ENCODE results near the gene VAV3.
"Not testable (repeated sequence)": the region's sequence is repeated elsewhere in the genome, so short reads cannot be mapped to it uniquely, and the experiment has no call there.

The VAV3 gene

GRCh38 chr1:107786203-107786845 lies 178.7 kb downstream of the VAV3 start:
- DNase-seq, result no peak
- in situ Hi-C loops (cut with HindIII; ENCODE audit: low pct_ligation_motif_present, low pct_unique_long_range_greater_than_20kb, low sequenced_read_pairs), result no loop called here

DNA sequence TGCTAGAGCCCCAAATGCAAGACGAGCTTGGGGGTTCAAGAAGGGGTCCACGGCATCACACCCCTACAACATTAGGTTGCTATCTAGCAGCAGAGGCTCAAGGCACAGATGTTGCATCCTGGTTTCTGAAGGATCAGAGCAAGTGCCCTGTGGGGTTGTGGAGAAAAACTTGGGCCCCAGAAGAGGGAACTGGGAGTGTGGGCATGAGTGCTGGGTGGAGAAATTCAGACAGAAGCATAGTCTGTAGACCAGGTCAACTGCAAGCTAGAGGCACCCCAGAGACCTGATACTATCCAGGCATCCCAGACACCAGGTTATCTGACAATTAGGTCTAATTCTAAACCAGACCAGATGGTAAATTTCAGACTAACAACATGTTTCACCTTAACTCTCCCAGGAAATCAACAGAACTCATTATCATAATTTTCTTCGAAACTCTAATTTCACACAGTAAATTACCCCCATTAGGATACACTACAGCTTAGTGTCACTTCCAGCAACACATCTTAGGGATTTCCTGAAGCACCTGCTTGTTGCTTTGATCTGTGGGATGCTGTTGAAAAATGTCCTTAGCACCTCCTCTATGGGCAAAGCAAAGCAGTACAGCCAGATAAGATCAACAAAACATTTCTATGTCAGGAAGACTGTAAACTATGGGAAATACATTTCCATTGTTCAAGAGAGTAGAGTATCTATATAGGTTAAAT lies 179.3 kb downstream of the VAV3 start:
- in situ Hi-C loops (cut with HindIII; ENCODE audit: low pct_ligation_motif_present, low pct_unique_long_range_greater_than_20kb, low sequenced_read_pairs), result no loop called here
- DNase-seq, result no peak

DNA sequence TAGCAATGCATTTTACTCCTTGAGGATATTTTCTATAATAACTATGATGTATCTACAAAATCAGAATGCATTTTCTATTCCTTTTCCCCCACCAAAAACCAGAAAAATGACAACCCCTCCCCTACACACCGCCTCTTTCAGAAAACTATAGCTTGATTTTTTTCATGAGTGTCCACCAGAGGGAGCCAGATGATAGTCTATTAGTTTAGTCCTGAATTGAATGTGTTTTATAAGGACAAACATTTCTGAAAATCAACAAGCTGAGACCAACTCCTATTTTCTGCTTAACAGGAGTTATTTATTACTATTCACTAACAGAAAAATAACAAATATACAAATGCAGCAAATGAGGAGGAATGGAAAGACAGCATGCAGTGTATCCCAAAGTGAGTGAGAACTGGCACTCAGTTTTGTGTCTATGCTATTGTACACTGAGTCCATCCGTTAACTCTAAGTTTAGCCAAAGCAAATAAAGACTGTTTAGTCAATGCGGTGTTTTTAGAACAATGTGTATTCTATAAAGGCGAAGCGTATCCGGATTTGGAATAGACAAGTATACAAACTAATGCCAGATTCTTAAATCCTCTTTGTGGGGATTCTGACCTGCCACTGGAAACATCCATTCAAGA lies 182.6 kb downstream of the VAV3 start:
- peak; percentile 45 for DNase-seq
- in situ Hi-C loops (cut with HindIII; ENCODE audit: low pct_ligation_motif_present, low pct_unique_long_range_greater_than_20kb, low sequenced_read_pairs), result no loop called here

- DNase-seq, result no peak
- in situ Hi-C loops (cut with HindIII; ENCODE audit: low pct_ligation_motif_present, low pct_unique_long_range_greater_than_20kb, low sequenced_read_pairs), result no loop called here
Observed at GRCh38 chr1:107781245-107781644, 183.7 kb downstream of the VAV3 start.

- DNase-seq, result no peak
- in situ Hi-C loops (cut with HindIII; ENCODE audit: low pct_ligation_motif_present, low pct_unique_long_range_greater_than_20kb, low sequenced_read_pairs), result no loop called here
Observed at GRCh38 chr1:107777664-107778047, 187.3 kb downstream of the VAV3 start.

GRCh38 chr1:107776900-107777663 lies 187.9 kb downstream of the VAV3 start:
- no peak for DNase-seq
- in situ Hi-C loops (cut with HindIII; ENCODE audit: low pct_ligation_motif_present, low pct_unique_long_range_greater_than_20kb, low sequenced_read_pairs), result no loop called here

DNA sequence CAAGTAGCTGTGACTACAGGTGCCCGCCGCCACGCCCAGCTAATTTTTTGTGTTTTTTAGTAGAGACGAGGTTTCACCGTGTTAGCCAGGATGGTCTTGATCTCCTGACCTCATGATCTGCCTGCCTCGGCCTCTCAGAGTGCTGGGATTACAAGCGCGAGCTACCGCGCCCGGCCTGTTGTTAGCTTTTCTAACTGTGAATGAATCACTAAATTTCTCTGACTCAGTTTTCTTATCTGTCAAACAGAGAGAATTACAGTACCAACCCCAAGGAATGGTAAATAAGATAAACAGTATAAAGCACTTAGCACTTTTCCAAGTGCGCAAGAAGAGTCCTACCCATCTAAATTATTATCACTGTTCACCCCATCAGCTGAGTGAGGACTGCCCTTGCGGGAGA lies 193.6 kb downstream of the VAV3 start:
- in situ Hi-C loops (cut with HindIII; ENCODE audit: low pct_ligation_motif_present, low pct_unique_long_range_greater_than_20kb, low sequenced_read_pairs), result no loop called here
- DNase-seq, result no peak

DNA sequence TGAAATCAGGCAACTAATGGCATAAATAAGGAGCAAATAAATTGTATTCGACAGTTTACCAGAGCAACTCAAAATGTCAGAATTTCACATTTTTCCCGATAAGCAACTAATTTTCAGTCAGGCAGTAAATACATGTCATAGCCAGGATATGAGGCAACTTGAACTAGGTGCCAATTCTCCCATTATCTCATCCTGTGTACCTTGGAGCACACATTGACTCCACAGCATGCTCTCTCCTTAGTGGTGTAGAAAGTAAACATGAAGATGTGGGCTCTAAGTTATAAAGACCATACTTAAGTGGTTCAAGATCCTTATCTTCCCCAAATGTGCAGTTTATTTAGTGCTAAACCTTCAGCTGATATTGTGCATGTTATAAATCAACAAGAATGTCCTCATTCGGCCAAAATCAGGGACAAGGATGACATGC lies 197.8 kb downstream of the VAV3 start:
- in situ Hi-C loops (cut with HindIII; ENCODE audit: low pct_ligation_motif_present, low pct_unique_long_range_greater_than_20kb, low sequenced_read_pairs), result no loop called here
- no peak for DNase-seq

- in situ Hi-C loops (cut with HindIII; ENCODE audit: low pct_ligation_motif_present, low pct_unique_long_range_greater_than_20kb, low sequenced_read_pairs), result no loop called here
- DNase-seq, result no peak
Observed at GRCh38 chr1:107766533-107766932, 198.4 kb downstream of the VAV3 start.

- in situ Hi-C loops (cut with HindIII; ENCODE audit: low pct_ligation_motif_present, low pct_unique_long_range_greater_than_20kb, low sequenced_read_pairs), result no loop called here
- DNase-seq, result no peak
Observed at GRCh38 chr1:107762751-107763390, 202.1 kb downstream of the VAV3 start.

GRCh38 chr1:107760065-107760464 lies 204.9 kb downstream of the VAV3 start:
- in situ Hi-C loops (cut with HindIII; ENCODE audit: low pct_ligation_motif_present, low pct_unique_long_range_greater_than_20kb, low sequenced_read_pairs), result no loop called here
- no peak for DNase-seq

DNA sequence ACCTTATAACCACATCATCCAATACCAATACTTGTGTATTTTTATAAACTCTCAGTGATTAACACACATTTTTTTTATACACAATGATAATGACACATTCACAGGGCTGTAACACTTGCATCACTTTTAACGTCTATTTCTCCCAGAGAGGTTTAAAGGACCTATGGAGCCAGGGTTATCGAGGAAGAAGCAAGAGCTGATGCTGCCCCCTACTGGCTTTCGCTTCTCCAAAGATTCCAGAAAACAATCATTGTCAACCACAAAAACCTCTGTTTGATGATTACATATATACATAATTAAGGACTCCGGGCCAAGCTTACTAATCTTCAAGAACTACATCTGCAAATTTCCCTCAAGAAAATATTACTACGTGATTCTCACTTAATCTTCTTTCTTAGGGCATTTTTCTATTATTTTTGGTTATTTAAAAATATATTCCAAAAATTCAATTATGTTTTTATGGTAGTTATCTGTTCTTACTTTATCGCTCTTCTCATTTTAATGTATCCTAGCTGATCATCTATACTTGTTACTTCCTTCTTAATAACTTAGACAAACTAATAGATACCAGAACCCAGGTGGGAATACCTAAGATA lies 214.5 kb downstream of the VAV3 start:
- in situ Hi-C loops (cut with HindIII; ENCODE audit: low pct_ligation_motif_present, low pct_unique_long_range_greater_than_20kb, low sequenced_read_pairs), result no loop called here
- peak; percentile 70 for DNase-seq

DNA sequence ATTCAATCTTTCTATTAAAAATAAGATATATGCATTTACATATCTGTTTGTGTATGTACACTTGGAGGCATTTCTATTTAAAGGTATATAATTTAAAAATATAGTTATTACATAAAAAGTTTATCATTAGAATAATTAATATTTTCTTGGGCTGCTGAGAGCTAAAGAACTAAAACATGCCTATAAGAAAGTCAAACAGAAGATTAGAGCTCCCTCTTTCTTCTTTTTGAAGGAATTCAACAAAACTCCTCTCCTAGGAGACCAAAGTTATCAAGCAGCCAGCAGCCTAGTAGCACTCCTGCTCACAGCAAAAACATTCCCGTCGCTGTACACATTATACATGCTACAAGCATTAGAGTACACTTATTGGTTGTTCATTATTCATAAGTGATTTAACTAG lies 216.4 kb downstream of the VAV3 start:
- in situ Hi-C loops (cut with HindIII; ENCODE audit: low pct_ligation_motif_present, low pct_unique_long_range_greater_than_20kb, low sequenced_read_pairs), result no loop called here
- DNase-seq, result peak; percentile 61

DNA sequence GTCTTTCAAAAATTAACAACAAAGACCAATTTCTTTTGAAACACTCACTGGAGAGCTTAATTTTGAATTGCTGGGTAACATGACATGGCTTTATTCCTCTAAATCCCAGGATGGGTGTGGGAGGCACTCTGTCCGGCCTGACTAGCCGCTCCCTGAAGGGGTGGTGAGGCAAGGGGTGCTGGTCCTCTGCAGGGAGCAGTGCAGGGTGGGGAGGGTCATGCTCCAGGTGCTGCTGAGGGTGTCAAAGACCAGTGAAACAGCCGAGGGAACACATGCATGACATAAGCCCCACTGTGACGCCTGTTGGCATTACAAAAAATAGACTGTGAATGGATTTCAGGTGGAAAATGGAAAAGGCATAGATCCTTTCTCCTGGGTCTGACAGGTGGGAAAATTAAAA lies 223.7 kb downstream of the VAV3 start:
- in situ Hi-C loops (cut with HindIII; ENCODE audit: low pct_ligation_motif_present, low pct_unique_long_range_greater_than_20kb, low sequenced_read_pairs), result no loop called here
- DNase-seq, result no peak

DNA sequence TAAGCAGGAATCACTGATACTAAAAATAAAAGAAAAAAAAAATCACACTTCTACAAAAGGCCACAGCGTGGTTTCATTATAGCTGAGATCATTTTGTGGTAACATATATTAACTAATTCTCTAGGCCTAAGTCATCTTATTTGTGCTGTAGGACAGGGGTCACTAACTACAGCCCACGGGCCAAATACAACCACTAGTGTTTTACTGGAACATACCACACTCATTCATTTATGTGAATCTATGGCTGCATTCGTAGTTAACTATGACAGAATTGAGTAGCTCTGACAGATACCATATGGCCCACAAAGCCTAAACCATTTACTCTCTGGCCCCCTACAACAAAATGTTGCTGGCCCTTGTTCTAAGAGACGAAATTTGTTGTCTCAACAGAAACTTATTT lies 224.4 kb downstream of the VAV3 start:
- DNase-seq, result no peak
- in situ Hi-C loops (cut with HindIII; ENCODE audit: low pct_ligation_motif_present, low pct_unique_long_range_greater_than_20kb, low sequenced_read_pairs), result no loop called here

DNA sequence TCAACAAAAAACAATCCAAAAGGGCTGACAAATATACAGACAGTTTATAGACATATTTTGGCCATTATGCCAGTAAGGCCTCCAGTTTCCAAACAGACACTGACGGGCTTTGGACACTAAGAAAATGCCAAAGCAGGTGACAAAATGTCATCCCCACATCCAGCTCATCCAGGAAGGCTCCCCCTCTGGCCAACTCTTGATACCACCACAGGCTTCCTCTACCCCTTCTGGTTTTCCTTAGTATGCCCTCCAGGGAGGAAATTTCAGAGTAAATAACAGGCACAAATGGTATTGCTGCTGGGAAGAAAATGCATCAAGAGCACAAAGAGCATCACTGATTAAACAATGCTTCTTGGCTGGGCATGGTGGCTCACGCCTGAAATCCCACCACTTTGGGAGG lies 225.3 kb downstream of the VAV3 start:
- in situ Hi-C loops (cut with HindIII; ENCODE audit: low pct_ligation_motif_present, low pct_unique_long_range_greater_than_20kb, low sequenced_read_pairs), result no loop called here
- DNase-seq, result no peak

DNA sequence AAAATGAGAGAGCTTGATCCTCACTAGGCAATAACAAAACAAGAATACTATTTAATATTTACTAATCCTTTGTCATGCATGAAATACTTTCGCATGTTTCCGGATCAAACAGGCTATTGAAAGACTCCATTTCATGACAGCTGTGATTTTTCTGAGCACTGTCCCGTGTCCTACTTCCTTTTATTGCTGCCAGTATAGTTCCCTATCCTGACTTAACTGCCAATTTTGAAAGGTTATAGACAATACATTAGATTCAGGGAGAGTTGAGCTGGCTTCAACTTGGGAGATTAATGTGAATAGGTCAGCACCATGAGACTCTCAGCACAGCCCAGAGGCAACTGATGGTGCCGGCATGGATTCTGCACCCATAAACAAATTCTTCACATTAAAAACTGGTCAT lies 225.8 kb downstream of the VAV3 start:
- in situ Hi-C loops (cut with HindIII; ENCODE audit: low pct_ligation_motif_present, low pct_unique_long_range_greater_than_20kb, low sequenced_read_pairs), result no loop called here

DNA sequence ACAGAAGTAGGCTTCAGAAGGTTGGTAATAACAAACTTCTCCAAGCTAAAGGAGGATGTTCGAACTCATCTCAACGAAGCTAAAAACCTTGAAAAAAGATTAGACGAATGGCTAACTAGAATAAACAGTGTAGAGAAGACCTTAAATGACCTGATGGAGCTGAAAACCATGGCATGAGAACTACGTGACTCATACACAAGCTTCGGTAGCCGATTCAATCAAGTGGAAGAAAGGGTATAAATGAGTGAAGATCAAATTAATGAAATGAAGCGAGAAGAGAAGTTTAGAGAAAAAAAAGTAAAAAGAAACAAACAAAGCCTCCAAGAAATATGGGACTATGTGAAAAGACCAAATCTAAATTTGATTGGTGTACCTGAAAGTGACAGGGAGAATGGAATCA lies 231.6 kb downstream of the VAV3 start:
- DNase-seq; in situ Hi-C loops (cut with HindIII; ENCODE audit: low pct_ligation_motif_present, low pct_unique_long_range_greater_than_20kb, low sequenced_read_pairs): not testable (repeated sequence)

More for the DNA sequence above, 225.8 kb downstream of the VAV3 start:
- DNase-seq, result no peak
